SK-N-SH (cell line): ENCODE measurements around the gene MAP2K2. TPM values are rescaled to one million over a fixed set of nuclear protein-coding genes. Genes with fewer than 3 reads are reported as not detected.

Experiments used
- CTCF ChIA-PET: fragments of 300-600, 350-600 bp; formaldehyde crosslinking; extraction: SDS; loops from one replicate; lab custom pipeline; 2021; lab: Yijun Ruan, JAX
- POLR2A ChIA-PET: fragments of 350-600 bp; sonication (Branson Sonifier 250); formaldehyde crosslinking; extraction: SDS; loops from one replicate; lab custom pipeline; 2020; ENCODE audit warnings: antibody characterized with exemption, inconsistent platforms; lab: Yijun Ruan, JAX
- DNase-seq: peaks from one replicate; pipeline ENCODE4 v3.0.0; 2012
- H2AFZ ChIP-seq: fragments of 200-600 bp; sonication (generic); 2 replicates; pipeline ENCODE4 v1.8.1; 2016; ENCODE audit warnings: antibody characterized with exemption, mild to moderate bottlenecking, low read depth
- H3F3A ChIP-seq: fragments of 200-600 bp; sonication (generic); replicated peaks from 2 replicates; pipeline ENCODE3; 2016; ENCODE audit warnings: antibody characterized with exemption, mild to moderate bottlenecking; ENCODE audit not compliant: insufficient read depth
- H3K27ac ChIP-seq, 2 experiments: fragments of 200-500 bp in 1 of 2; fragments of 200-600 bp in 1 of 2; sonication (Bioruptor generic) in 1 of 2; sonication (generic), shearing (Covaris generic) in 1 of 2; 2 replicates each; pipeline versions ENCODE4 v1.5.1 to v1.6.1; 2014 to 2016; ENCODE audit warnings: low read depth in 2 of 2, inconsistent platforms in 1 of 2, low read length in 1 of 2, mild to moderate bottlenecking in 1 of 2, mixed read lengths in 1 of 2
- H3K27me3 ChIP-seq: fragments of 200-600 bp; sonication (generic), shearing (Covaris generic); 2 replicates; pipeline ENCODE4 v1.6.1; 2016; ENCODE audit warnings: mixed run types; ENCODE audit not compliant: insufficient read depth
- H3K36me3 ChIP-seq, 2 experiments: fragments of 200-500 bp in 1 of 2; fragments of 200-600 bp in 1 of 2; sonication (Bioruptor generic) in 1 of 2; sonication (generic) in 1 of 2; replicated peaks in 1 of 2; 2 replicates each; pipeline versions ENCODE3 to v1.5.1; 2014 to 2016; ENCODE audit warnings: low read length in 1 of 2, mild to moderate bottlenecking in 1 of 2; ENCODE audit not compliant: insufficient read depth in 2 of 2, control insufficient read depth in 1 of 2
- H3K4me1 ChIP-seq, 2 experiments: fragments of 200-500 bp in 1 of 2; fragments of 200-600 bp in 1 of 2; sonication (Bioruptor generic) in 1 of 2; sonication (generic), shearing (Covaris generic) in 1 of 2; 2 replicates each; pipeline versions ENCODE4 v1.5.1 to v1.6.1; 2014 to 2016; ENCODE audit warnings: low read depth in 1 of 2, low read length in 1 of 2, mixed run types in 1 of 2; ENCODE audit not compliant: insufficient read depth in 2 of 2, control insufficient read depth in 1 of 2
- H3K4me2 ChIP-seq: fragments of 200-600 bp; sonication (generic), shearing (Covaris generic); 2 replicates; pipeline ENCODE4 v1.6.1; 2017; ENCODE audit warnings: mixed run types
- H3K4me3 ChIP-seq, 2 experiments: fragments of 200-500 bp in 1 of 2; fragments of 200-600 bp in 1 of 2; sonication (Bioruptor generic) in 1 of 2; sonication (generic), shearing (Covaris generic) in 1 of 2; 2 replicates each; pipeline versions ENCODE4 v1.5.1 to v1.8.1; 2014 to 2016; ENCODE audit warnings: low read depth in 2 of 2, inconsistent platforms in 1 of 2, low read length in 1 of 2, mild to moderate bottlenecking in 1 of 2, mixed read lengths in 1 of 2, moderate library complexity in 1 of 2
- H3K79me2 ChIP-seq: fragments of 200-600 bp; sonication (generic); 2 replicates; pipeline ENCODE4 v1.8.1; 2017; ENCODE audit warnings: mild to moderate bottlenecking; ENCODE audit not compliant: insufficient read depth
- H3K9ac ChIP-seq: fragments of 200-600 bp; sonication (generic); 2 replicates; pipeline ENCODE4 v1.6.1; 2017; ENCODE audit warnings: mixed run types
- H3K9me2 ChIP-seq: fragments of 200-600 bp; sonication (generic); 2 replicates; pipeline ENCODE4 v1.6.1; 2017; ENCODE audit warnings: mixed run types
- H3K9me3 ChIP-seq: fragments of 200-600 bp; sonication (generic); 2 replicates; pipeline ENCODE4 v1.6.1; 2017; ENCODE audit warnings: mixed run types, mild to moderate bottlenecking, moderate library complexity
- H4K20me1 ChIP-seq: fragments of 200-600 bp; sonication (generic); 2 replicates; pipeline ENCODE4 v1.6.1; 2017; ENCODE audit warnings: mild to moderate bottlenecking, mixed run types; ENCODE audit not compliant: insufficient read depth
- CHD2 ChIP-seq: fragments of 150-350 bp; IDR thresholded peaks from 2 replicates; pipeline ENCODE4 v1.6.1; 2018; ENCODE audit warnings: low read length; ENCODE audit not compliant: partially characterized antibody
- EP300 ChIP-seq, 2 experiments: IDR thresholded peaks; 2 replicates each; pipeline versions ENCODE4 v1.4.0 to v1.6.1; 2012; ENCODE audit warnings: borderline replicate concordance in 1 of 2, low read depth in 1 of 2, low read length in 1 of 2
- FOXJ3 ChIP-seq: sonication (generic); formaldehyde crosslinking; IDR thresholded peaks from 2 replicates; pipeline ENCODE4 v1.5.1; 2020; ENCODE audit warnings: mild to moderate bottlenecking, missing genetic modification reagents
- POLR2AphosphoS5 ChIP-seq: IDR thresholded peaks from 2 replicates; pipeline ENCODE4 v1.6.1; 2012; ENCODE audit warnings: low read depth, low read length
- TAF1 ChIP-seq: IDR thresholded peaks from 2 replicates; pipeline ENCODE4 v1.6.1; 2012; ENCODE audit warnings: low read depth, mild to moderate bottlenecking, low read length, moderate library complexity, borderline replicate concordance
- USF1 ChIP-seq: IDR thresholded peaks from 2 replicates; pipeline ENCODE4 v1.4.0; 2012; ENCODE audit warnings: low read depth, borderline replicate concordance
- WGBS: methylation state at CpG from one replicate; pipeline ENCODE4 v1.1.6; 2017; ENCODE audit warnings: low lambda C conversion rate; 5-methylcytosine and 5-hydroxymethylcytosine counted together
- polyA plus RNA-seq, 3 experiments: library from polyadenylated mRNA; depleted of rRNA; stranded (reverse); fragments of >200 nt; gene quantifications; 2 replicates each; pipeline ENCODE4 v1.2.3, GENCODE V29; 2012
- TF ChIP-seq, protein P1 (sequence below): IDR thresholded peaks from 2 replicates; pipeline ENCODE4 v1.6.1; 2012; ENCODE audit warnings: mild to moderate bottlenecking, low read depth, low read length, moderate library complexity
- TF ChIP-seq, protein P2 (sequence below): fragments of 150-350 bp; IDR thresholded peaks from 2 replicates; pipeline ENCODE4 v1.6.1; 2016; ENCODE audit warnings: mild to moderate bottlenecking, low read depth, low read length
- TF ChIP-seq, protein P3 (sequence below): IDR thresholded peaks from 2 replicates; pipeline ENCODE4 v1.4.0; 2012; ENCODE audit warnings: low read depth

Gene MAP2K2
- polyA plus RNA-seq, 1 of the 3 experiments (the other 2 are of a cell fraction), result 114 TPM

DNA sequence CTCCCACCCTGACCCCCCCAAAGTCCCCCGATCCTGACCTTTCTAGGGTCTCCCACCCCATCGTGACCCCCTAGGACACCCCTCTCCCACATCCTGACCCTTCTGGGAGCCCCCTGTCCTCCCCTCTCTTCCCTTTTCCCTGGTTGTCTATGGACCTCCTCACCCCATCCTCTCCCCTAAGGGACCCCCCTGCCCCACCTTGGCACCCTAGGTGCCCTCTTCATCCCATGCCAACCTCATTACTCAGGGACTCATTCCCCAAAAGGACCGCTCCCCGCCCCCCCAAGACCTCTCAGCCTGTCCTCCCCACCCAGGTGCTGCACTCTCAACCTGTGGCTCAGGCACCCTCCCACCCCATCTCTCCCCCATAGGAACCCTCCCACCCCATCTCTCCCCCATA, 2.1 kb downstream of the MAP2K2 start:
- ChIA-PET CTCF (no interaction called here), POLR2A (no interaction called here)

DNA sequence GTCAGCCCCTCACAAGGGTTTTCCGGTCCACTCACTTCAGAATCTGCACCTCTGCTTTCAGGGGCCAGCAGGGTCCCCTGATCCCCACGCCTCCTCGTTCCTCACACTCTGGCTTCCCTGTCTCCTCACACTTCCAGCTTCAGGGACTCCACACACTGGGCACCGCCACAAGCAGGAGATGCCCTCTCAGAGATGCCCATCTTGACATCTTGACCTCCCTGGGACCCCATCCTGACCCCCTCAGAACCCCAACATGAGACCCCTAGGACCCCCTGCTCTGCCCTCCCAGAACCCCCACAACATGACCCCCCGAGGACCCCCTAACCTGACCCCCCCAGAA, 2.7 kb downstream of the MAP2K2 start:
- Histone ChIP-seq H3K79me2 (peaks cover 65% of the 10 kb centered on the region), H4K20me1 (peaks cover 37% of the 10 kb centered on the region), H3K9me3 (no peaks in the 10 kb centered on the region), H3K4me1 (peaks cover 0 to 14% of the 10 kb centered on the region in 2 experiments; a peak in 2 of 4 replicates), H3K27me3 (no peaks in the 10 kb centered on the region), H3K4me3 (no peak overlapping the region), H2AFZ (no peak overlapping the region), H3K4me2 (no peak overlapping the region), H3K36me3 (peaks cover 4 to 11% of the 10 kb centered on the region in 2 experiments), H3K9me2 (no peaks in the 10 kb centered on the region), H3F3A (no peaks in the 10 kb centered on the region), H3K27ac (no peak overlapping the region), H3K9ac (no peak overlapping the region)
- peak; percentile 9 for DNase-seq
- POLR2A ChIA-PET, result no interaction called here
- CTCF ChIA-PET, result no interaction called here
- TF ChIP-seq FOXJ3 (CRISPR knock-in tag), result no peak
- TF ChIP-seq EP300 (IDR thresholded peaks at IDR 0.05; ENCODE audit: borderline replicate concordance in 1 of 2, low read depth in 1 of 2, low read length in 1 of 2), result no peak
- 100% methylated on average over 5 of the region's 5 CpGs for WGBS

More for the DNA sequence above, 2.1 kb downstream of the MAP2K2 start:
- WGBS, result 94% methylated on average over 4 of the region's 4 CpGs
- Histone ChIP-seq H3F3A (no peaks in the 10 kb centered on the region), H3K9ac (no peak overlapping the region)
- TF ChIP-seq USF1, result no peak
- TF ChIP-seq, all 33 proteins: peak for 0
- Histone ChIP-seq H3K4me3 (no peak overlapping the region), H3K9me3 (no peaks in the 10 kb centered on the region), H4K20me1 (peaks cover 37% of the 10 kb centered on the region), H3K27ac (no peak overlapping the region), H3K79me2 (peaks cover 62% of the 10 kb centered on the region), H3K27me3 (no peaks in the 10 kb centered on the region), H3K9me2 (no peaks in the 10 kb centered on the region), H3K4me1 (peaks cover 0 to 14% of the 10 kb centered on the region in 2 experiments; a peak in 2 of 4 replicates), H3K4me2 (no peak overlapping the region), H2AFZ (no peak overlapping the region), H3K36me3 (peaks cover 4 to 8% of the 10 kb centered on the region in 2 experiments)
- DNase-seq, result no peak

- peak; percentile 7 for DNase-seq
- no peak for TF ChIP-seq POLR2AphosphoS5
- no peak for TF ChIP-seq CHD2
- TF ChIP-seq, protein P1, sequence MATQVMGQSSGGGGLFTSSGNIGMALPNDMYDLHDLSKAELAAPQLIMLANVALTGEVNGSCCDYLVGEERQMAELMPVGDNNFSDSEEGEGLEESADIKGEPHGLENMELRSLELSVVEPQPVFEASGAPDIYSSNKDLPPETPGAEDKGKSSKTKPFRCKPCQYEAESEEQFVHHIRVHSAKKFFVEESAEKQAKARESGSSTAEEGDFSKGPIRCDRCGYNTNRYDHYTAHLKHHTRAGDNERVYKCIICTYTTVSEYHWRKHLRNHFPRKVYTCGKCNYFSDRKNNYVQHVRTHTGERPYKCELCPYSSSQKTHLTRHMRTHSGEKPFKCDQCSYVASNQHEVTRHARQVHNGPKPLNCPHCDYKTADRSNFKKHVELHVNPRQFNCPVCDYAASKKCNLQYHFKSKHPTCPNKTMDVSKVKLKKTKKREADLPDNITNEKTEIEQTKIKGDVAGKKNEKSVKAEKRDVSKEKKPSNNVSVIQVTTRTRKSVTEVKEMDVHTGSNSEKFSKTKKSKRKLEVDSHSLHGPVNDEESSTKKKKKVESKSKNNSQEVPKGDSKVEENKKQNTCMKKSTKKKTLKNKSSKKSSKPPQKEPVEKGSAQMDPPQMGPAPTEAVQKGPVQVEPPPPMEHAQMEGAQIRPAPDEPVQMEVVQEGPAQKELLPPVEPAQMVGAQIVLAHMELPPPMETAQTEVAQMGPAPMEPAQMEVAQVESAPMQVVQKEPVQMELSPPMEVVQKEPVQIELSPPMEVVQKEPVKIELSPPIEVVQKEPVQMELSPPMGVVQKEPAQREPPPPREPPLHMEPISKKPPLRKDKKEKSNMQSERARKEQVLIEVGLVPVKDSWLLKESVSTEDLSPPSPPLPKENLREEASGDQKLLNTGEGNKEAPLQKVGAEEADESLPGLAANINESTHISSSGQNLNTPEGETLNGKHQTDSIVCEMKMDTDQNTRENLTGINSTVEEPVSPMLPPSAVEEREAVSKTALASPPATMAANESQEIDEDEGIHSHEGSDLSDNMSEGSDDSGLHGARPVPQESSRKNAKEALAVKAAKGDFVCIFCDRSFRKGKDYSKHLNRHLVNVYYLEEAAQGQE, result no peak
- TF ChIP-seq, protein P2, sequence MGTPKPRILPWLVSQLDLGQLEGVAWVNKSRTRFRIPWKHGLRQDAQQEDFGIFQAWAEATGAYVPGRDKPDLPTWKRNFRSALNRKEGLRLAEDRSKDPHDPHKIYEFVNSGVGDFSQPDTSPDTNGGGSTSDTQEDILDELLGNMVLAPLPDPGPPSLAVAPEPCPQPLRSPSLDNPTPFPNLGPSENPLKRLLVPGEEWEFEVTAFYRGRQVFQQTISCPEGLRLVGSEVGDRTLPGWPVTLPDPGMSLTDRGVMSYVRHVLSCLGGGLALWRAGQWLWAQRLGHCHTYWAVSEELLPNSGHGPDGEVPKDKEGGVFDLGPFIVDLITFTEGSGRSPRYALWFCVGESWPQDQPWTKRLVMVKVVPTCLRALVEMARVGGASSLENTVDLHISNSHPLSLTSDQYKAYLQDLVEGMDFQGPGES, result no peak
- no peak for TF ChIP-seq TAF1
- TF ChIP-seq, protein P3, sequence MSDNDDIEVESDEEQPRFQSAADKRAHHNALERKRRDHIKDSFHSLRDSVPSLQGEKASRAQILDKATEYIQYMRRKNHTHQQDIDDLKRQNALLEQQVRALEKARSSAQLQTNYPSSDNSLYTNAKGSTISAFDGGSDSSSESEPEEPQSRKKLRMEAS, result no peak
- POLR2A ChIA-PET, result no interaction called here
- Histone ChIP-seq H3K36me3 (peaks cover 6 to 11% of the 10 kb centered on the region in 2 experiments), H3F3A (no peaks in the 10 kb centered on the region), H3K4me2 (no peak overlapping the region), H3K4me1 (peaks cover 0 to 14% of the 10 kb centered on the region in 2 experiments; a peak in 2 of 4 replicates), H3K4me3 (no peak overlapping the region), H3K9me3 (no peaks in the 10 kb centered on the region), H3K9ac (no peak overlapping the region), H3K79me2 (peaks cover 70% of the 10 kb centered on the region), H3K9me2 (no peaks in the 10 kb centered on the region), H4K20me1 (peaks cover 37% of the 10 kb centered on the region), H3K27me3 (no peaks in the 10 kb centered on the region), H2AFZ (no peak overlapping the region), H3K27ac (no peak overlapping the region; a peak in 1 of 4 replicates)
- CTCF ChIA-PET, result interaction anchor here (5.8 kb wide), 1 partner anchor 19 kb away, joined by 26 read pairs; no protein-coding TSS in a partner anchor
- WGBS, result 92% methylated on average over 14 of the region's 21 CpGs
Measured at GRCh38 chr19:4120559-4121272, 3.2 kb downstream of the MAP2K2 start.
